Mucosa of stomach (tissue), 1 donor: ENCODE results near the gene PLSCR1.

Experiments
- H3K27me3 ChIP-seq: one replicate; pipeline ENCODE4 v1.7.0; 2013; ENCODE audit warnings: mild to moderate bottlenecking, low read length; ENCODE audit not compliant: control insufficient read depth, insufficient read depth
- H3K36me3 ChIP-seq: one replicate; pipeline ENCODE4 v1.7.0; 2013; ENCODE audit warnings: low read length; ENCODE audit not compliant: control insufficient read depth, insufficient read depth
- H3K4me1 ChIP-seq: one replicate; pipeline ENCODE4 v1.7.0; 2013; ENCODE audit warnings: mild to moderate bottlenecking, low read length; ENCODE audit not compliant: control insufficient read depth, insufficient read depth
- H3K4me3 ChIP-seq: one replicate; pipeline ENCODE4 v1.7.0; 2013; ENCODE audit warnings: low read length
- H3K9ac ChIP-seq: one replicate; pipeline ENCODE4 v1.7.0; 2013; ENCODE audit warnings: mild to moderate bottlenecking, low read length, moderate library complexity
- H3K9me3 ChIP-seq: one replicate; pipeline ENCODE4 v1.7.0; 2013; ENCODE audit warnings: mild to moderate bottlenecking, low read length, moderate library complexity; ENCODE audit not compliant: control insufficient read depth
- donor health status: Pancreatic carcinoma.

PLSCR1 gene

GRCh38 chr3:146544002-146544928, at the start of gene PLSCR1:
TSS of gene PLSCR1 (minus strand) at chr3:146544607. CDS start at chr3:146536552, 8,055 bp downstream.
- peak within 1 kb of the TSS; percentile 97 for H3K9ac ChIP-seq
- no peaks in the 10 kb centered on the region for H3K27me3 ChIP-seq
- no peaks in the 10 kb centered on the region for H3K9me3 ChIP-seq
- no peaks in the 10 kb centered on the region for H3K36me3 ChIP-seq
- H3K4me3 ChIP-seq: peak within 1 kb of the TSS; percentile 29
- peaks cover 21% of the 10 kb centered on the region for H3K4me1 ChIP-seq

GRCh38 chr3:146593776-146594175, 49.4 kb upstream of the PLSCR1 start:
- no peaks in the 10 kb centered on the region for H3K27me3 ChIP-seq
- H3K4me3 ChIP-seq: no peak overlapping the region
- no peaks in the 10 kb centered on the region for H3K9me3 ChIP-seq
- no peak overlapping the region for H3K9ac ChIP-seq
- no peaks in the 10 kb centered on the region for H3K4me1 ChIP-seq
- H3K36me3 ChIP-seq: no peaks in the 10 kb centered on the region

GRCh38 chr3:146590521-146590920, 46.1 kb upstream of the PLSCR1 start:
- H3K27me3 ChIP-seq: no peaks in the 10 kb centered on the region
- H3K9me3 ChIP-seq: no peaks in the 10 kb centered on the region
- H3K36me3 ChIP-seq: no peaks in the 10 kb centered on the region

GRCh38 chr3:146589899-146590508, 45.6 kb upstream of the PLSCR1 start:
- H3K36me3 ChIP-seq: no peaks in the 10 kb centered on the region
- H3K4me3 ChIP-seq: no peak overlapping the region
- H3K9me3 ChIP-seq: no peaks in the 10 kb centered on the region
- H3K4me1 ChIP-seq: no peaks in the 10 kb centered on the region
- H3K27me3 ChIP-seq: no peaks in the 10 kb centered on the region
- no peak overlapping the region for H3K9ac ChIP-seq

More at GRCh38 chr3:146590521-146590920, 46.1 kb upstream of the PLSCR1 start:
- Histone ChIP-seq H3K9ac (no peak overlapping the region), H3K4me1 (no peaks in the 10 kb centered on the region), H3K4me3 (no peak overlapping the region)

- no peaks in the 10 kb centered on the region for H3K36me3 ChIP-seq
- H3K4me1 ChIP-seq: no peaks in the 10 kb centered on the region
- H3K9ac ChIP-seq: no peak overlapping the region
- H3K27me3 ChIP-seq: no peaks in the 10 kb centered on the region
- no peak overlapping the region for H3K4me3 ChIP-seq
- no peaks in the 10 kb centered on the region for H3K9me3 ChIP-seq
Measured at GRCh38 chr3:146585156-146585555, 40.7 kb upstream of the PLSCR1 start.

- Histone ChIP-seq H3K9me3 (no peaks in the 10 kb centered on the region), H3K4me3 (no peak overlapping the region), H3K9ac (no peak overlapping the region), H3K4me1 (no peaks in the 10 kb centered on the region), H3K36me3 (no peaks in the 10 kb centered on the region), H3K27me3 (no peaks in the 10 kb centered on the region)
Measured at GRCh38 chr3:146581951-146582467, 37.6 kb upstream of the PLSCR1 start.

GRCh38 chr3:146581080-146581601, 36.7 kb upstream of the PLSCR1 start:
- Histone ChIP-seq H3K27me3 (no peaks in the 10 kb centered on the region), H3K4me1 (no peaks in the 10 kb centered on the region), H3K36me3 (no peaks in the 10 kb centered on the region), H3K4me3 (no peak overlapping the region), H3K9me3 (no peaks in the 10 kb centered on the region), H3K9ac (no peak overlapping the region)

GRCh38 chr3:146577662-146578061, 33.3 kb upstream of the PLSCR1 start:
- Histone ChIP-seq H3K9me3 (no peaks in the 10 kb centered on the region), H3K4me3 (no peak overlapping the region), H3K9ac (no peak overlapping the region), H3K36me3 (no peaks in the 10 kb centered on the region), H3K27me3 (no peaks in the 10 kb centered on the region), H3K4me1 (no peaks in the 10 kb centered on the region)

GRCh38 chr3:146575636-146576035, 31.2 kb upstream of the PLSCR1 start:
- Histone ChIP-seq H3K4me3 (no peak overlapping the region), H3K4me1 (no peaks in the 10 kb centered on the region), H3K36me3 (no peaks in the 10 kb centered on the region), H3K27me3 (no peaks in the 10 kb centered on the region), H3K9me3 (no peaks in the 10 kb centered on the region), H3K9ac (no peak overlapping the region)

- Histone ChIP-seq H3K27me3 (no peaks in the 10 kb centered on the region), H3K9ac (no peak overlapping the region), H3K4me1 (no peaks in the 10 kb centered on the region), H3K4me3 (no peak overlapping the region), H3K36me3 (no peaks in the 10 kb centered on the region), H3K9me3 (no peaks in the 10 kb centered on the region)
Measured at GRCh38 chr3:146574173-146574572, 29.8 kb upstream of the PLSCR1 start.

GRCh38 chr3:146569314-146569713, 24.9 kb upstream of the PLSCR1 start:
- H3K36me3 ChIP-seq: no peaks in the 10 kb centered on the region
- H3K4me1 ChIP-seq: no peaks in the 10 kb centered on the region
- no peak overlapping the region for H3K9ac ChIP-seq
- H3K27me3 ChIP-seq: no peaks in the 10 kb centered on the region
- H3K4me3 ChIP-seq: no peak overlapping the region
- H3K9me3 ChIP-seq: no peaks in the 10 kb centered on the region

- Histone ChIP-seq H3K27me3 (no peaks in the 10 kb centered on the region), H3K9me3 (no peaks in the 10 kb centered on the region), H3K36me3 (no peaks in the 10 kb centered on the region), H3K4me1 (no peaks in the 10 kb centered on the region), H3K9ac (no peak overlapping the region), H3K4me3 (no peak overlapping the region)
Measured at GRCh38 chr3:146566138-146566537, 21.7 kb upstream of the PLSCR1 start.
